ENCODE data around the gene PER1. TPM values are rescaled to one million over a fixed set of nuclear protein-coding genes. Genes with fewer than 3 reads are reported as not detected.

PER1 gene
- total and polyA plus RNA-seq, 2 experiments from 2014 or later: 5.1 to 5.9 TPM

DNA sequence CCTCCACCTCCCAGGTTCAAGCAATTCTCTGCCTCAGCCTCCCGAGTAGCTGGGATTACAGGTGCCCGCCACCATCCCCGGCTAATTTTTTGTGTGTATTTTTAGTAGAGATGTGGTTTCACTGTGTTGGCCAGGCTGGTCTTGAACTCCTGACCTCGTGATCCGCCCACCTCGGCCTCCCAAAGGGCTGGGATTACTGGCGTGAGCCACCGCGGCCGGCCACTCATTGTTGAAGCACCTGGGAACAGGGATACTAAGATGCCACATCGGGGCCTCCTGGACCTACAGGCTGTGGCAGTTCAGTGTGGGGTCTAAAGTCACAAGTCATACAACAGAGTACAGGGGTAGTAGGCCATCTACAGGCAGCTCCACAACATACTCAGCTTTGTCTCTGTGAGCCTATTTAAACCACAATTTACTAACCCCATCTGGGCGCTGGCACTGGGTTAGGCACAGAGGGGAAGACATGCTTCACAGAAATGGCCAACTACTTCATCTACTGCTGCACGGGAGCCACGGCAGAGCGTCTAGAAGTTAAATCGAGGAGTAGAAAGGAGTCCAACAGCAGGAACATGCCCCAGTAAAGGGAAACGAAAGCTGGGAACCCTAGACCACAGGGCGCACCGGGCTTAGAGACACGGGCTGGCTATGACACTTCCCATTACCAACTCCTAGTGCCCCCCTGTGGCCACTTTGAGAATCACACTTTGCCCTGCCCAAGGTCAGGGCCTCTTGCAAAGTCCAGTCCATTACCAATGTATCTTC lies 6.2 kb upstream of the PER1 start:
- Histone ChIP-seq H3K4me1 (ENCODE audit: insufficient read depth) (peaks cover 38% of the 10 kb centered on the region), H3K9ac (peak overlapping the region; percentile 64), H2AFZ (no peak overlapping the region), H3K36me3 (ENCODE audit: low read depth) (no peaks in the 10 kb centered on the region), H3K27ac (peak overlapping the region; percentile 99), H3K4me3 (no peak overlapping the region), H3K27me3 (replicated peaks; ENCODE audit: insufficient read depth) (no peaks in the 10 kb centered on the region), H3K79me2 (ENCODE audit: insufficient read depth) (peaks cover 36% of the 10 kb centered on the region), H3K9me2 (ENCODE audit: insufficient read depth) (no peaks in the 10 kb centered on the region), H3K4me2 (ENCODE audit: unreplicated experiment) (no peak overlapping the region), H4K20me1 (ENCODE audit: insufficient read depth) (no peaks in the 10 kb centered on the region), H3F3A (ENCODE audit: insufficient read depth) (peaks cover 24% of the 10 kb centered on the region), H3K9me3 (ENCODE audit: low read depth) (no peaks in the 10 kb centered on the region)
- in situ Hi-C loops (cut with MboI): no loop called here
- DNase-seq: peak; percentile 92
- no peak for TF ChIP-seq EZH2 (IDR thresholded peaks at IDR 0.05; ENCODE audit: insufficient read depth, poor library complexity, severe bottlenecking)
- TF ChIP-seq EZH2phosphoT487 (IDR thresholded peaks at IDR 0.05; ENCODE audit: insufficient read depth, low read depth): no peak
- 48 to 53% methylated on average over 20 of the region's 20 CpGs for WGBS, 2 experiments (ENCODE audit: low coverage in 1 of 2, low lambda C conversion rate in 2 of 2, missing lambda C conversion rate in 2 of 2)

DNA sequence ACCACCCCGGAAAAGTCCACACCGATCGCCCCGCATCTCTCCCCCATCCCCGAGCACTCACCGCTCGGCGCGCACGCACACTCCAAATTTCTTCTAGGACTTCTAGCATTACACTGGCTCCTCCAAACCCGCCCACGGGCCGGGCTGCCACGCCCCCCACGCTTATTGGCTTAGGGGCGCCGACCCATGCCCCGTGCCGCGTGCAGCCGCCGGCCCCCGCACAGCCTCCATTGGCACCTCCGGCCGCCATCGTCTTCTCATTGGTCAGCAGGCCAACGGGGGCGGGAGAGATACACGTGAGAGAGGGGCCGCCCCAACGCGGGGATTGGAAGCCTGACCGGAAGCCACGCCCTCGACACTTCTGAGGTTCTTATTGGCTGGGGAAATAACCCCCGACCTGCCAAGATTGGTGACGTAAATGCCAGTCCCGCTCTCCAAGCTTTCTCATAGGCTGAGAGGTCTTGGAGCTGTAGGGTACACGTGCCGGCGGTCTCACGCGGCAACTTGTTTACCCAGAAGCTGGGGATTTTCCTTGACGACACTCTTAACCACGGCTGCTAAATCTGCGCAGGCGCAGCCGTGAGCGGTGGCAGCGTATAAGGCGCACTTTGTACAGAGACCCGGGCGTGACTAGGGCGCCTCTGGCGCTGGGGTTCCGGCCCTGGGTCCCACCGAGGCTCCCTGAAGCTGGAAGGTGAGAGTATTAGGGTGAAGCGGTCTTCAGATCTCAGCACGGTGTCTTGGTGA lies 4.2 kb upstream of the PER1 start:
- Histone ChIP-seq H3K9me2 (ENCODE audit: insufficient read depth) (no peaks in the 10 kb centered on the region), H3K27ac (peak overlapping the region; percentile 100), H3F3A (ENCODE audit: insufficient read depth) (peaks cover 30% of the 10 kb centered on the region), H3K4me2 (ENCODE audit: unreplicated experiment) (peak overlapping the region; percentile 84), H3K4me1 (ENCODE audit: insufficient read depth) (peaks cover 40% of the 10 kb centered on the region), H3K79me2 (ENCODE audit: insufficient read depth) (peaks cover 24% of the 10 kb centered on the region), H3K27me3 (replicated peaks; ENCODE audit: insufficient read depth) (no peaks in the 10 kb centered on the region), H3K9ac (peak overlapping the region; percentile 99), H3K9me3 (ENCODE audit: low read depth) (no peaks in the 10 kb centered on the region), H3K36me3 (ENCODE audit: low read depth) (no peaks in the 10 kb centered on the region), H2AFZ (no peak overlapping the region), H3K4me3 (peak overlapping the region; percentile 79), H4K20me1 (ENCODE audit: insufficient read depth) (no peaks in the 10 kb centered on the region)
- no peak for TF ChIP-seq EZH2phosphoT487 (IDR thresholded peaks at IDR 0.05; ENCODE audit: insufficient read depth, low read depth)
- TF ChIP-seq EZH2 (IDR thresholded peaks at IDR 0.05; ENCODE audit: insufficient read depth, poor library complexity, severe bottlenecking): no peak
- DNase-seq: peak; percentile 100
- WGBS, 2 experiments (ENCODE audit: low coverage in 1 of 2, low lambda C conversion rate in 2 of 2, missing lambda C conversion rate in 2 of 2): 0% methylated on average over 55 to 59 of the region's 59 CpGs
- in situ Hi-C loops (cut with MboI): no loop called here

DNA sequence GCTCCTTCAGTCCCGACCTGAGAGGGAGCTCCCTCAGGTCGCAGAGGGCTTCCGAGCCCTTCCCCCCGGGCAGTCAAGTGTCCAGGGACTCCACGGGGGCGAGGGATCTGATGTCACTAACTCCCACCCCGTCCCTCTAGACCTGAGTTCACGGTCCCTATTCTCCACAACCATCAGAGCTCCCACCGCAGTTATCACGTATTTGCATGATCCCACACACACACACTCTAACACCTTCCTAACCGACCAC lies 3.7 kb upstream of the PER1 start:
- WGBS, 2 experiments (ENCODE audit: low coverage in 1 of 2, low lambda C conversion rate in 2 of 2, missing lambda C conversion rate in 2 of 2): 0 to 1% methylated on average over 10 to 11 of the region's 11 CpGs
- TF ChIP-seq EZH2 (IDR thresholded peaks at IDR 0.05; ENCODE audit: insufficient read depth, poor library complexity, severe bottlenecking) (no peak), EZH2phosphoT487 (IDR thresholded peaks at IDR 0.05; ENCODE audit: insufficient read depth, low read depth) (no peak)
- Histone ChIP-seq H3K4me3 (peak overlapping the region; percentile 79), H3K9me2 (ENCODE audit: insufficient read depth) (no peaks in the 10 kb centered on the region), H3F3A (ENCODE audit: insufficient read depth) (peaks cover 27% of the 10 kb centered on the region), H2AFZ (no peak overlapping the region), H3K27me3 (replicated peaks; ENCODE audit: insufficient read depth) (no peaks in the 10 kb centered on the region), H3K4me1 (ENCODE audit: insufficient read depth) (peaks cover 37% of the 10 kb centered on the region), H3K4me2 (ENCODE audit: unreplicated experiment) (peak overlapping the region; percentile 84), H4K20me1 (ENCODE audit: insufficient read depth) (no peaks in the 10 kb centered on the region), H3K27ac (peak overlapping the region; percentile 100), H3K9ac (peak overlapping the region; percentile 99), H3K36me3 (ENCODE audit: low read depth) (no peaks in the 10 kb centered on the region), H3K9me3 (ENCODE audit: low read depth) (no peaks in the 10 kb centered on the region), H3K79me2 (ENCODE audit: insufficient read depth) (peaks cover 20% of the 10 kb centered on the region)
- no peak for DNase-seq
- in situ Hi-C loops (cut with MboI): no loop called here

DNA sequence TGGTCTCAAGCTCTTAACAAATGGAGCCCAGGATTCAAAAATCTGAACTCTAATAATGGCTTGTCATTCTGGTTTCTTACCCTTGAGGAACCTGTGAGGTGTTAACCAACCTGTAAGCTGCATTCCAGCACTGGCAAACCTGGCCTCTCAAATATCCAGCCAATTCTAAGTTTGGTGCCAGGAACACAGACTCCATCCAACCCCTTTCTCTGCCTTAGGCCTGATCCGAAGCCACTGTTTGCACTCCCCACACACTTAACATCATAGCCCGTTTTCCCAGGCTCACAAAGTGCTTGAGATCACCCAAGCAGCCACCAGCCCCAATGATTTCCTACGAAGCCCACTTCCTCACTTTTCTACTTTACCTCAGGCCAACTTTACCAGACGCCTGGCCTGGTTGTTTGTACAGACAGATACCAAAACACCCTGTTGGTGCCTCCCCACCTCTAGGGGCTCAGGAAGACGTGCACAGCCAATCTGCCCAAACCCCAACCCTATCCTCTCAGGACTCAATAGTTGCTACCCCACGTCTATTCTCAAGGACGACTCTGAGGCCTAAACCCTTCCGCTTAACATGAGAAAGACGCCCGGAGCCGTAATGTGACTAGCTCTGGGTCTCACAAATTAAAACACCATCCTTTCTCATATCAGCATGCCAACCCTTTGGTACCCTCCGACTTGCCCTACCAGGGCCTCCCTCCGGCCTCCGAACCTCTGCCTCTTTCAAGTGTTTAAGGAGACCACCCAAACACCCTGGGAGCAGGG lies 3.2 kb upstream of the PER1 start:
- no peak for DNase-seq
- in situ Hi-C loops (cut with MboI): no loop called here
- no peaks in the 10 kb centered on the region for H3K27me3 ChIP-seq (replicated peaks; ENCODE audit: insufficient read depth)
- H2AFZ ChIP-seq: no peak overlapping the region
- no peaks in the 10 kb centered on the region for H3K9me2 ChIP-seq (ENCODE audit: insufficient read depth)
- peak overlapping the region; percentile 100 for H3K27ac ChIP-seq
- no peak for TF ChIP-seq EZH2phosphoT487 (IDR thresholded peaks at IDR 0.05; ENCODE audit: insufficient read depth, low read depth)
- TF ChIP-seq EZH2 (IDR thresholded peaks at IDR 0.05; ENCODE audit: insufficient read depth, poor library complexity, severe bottlenecking): no peak
- H3K4me2 ChIP-seq (ENCODE audit: unreplicated experiment): peak overlapping the region; percentile 84
- WGBS, 2 experiments (ENCODE audit: low coverage in 1 of 2, low lambda C conversion rate in 2 of 2, missing lambda C conversion rate in 2 of 2): 10 to 11% methylated on average over 14 of the region's 14 CpGs
- H3K9ac ChIP-seq: peak overlapping the region; percentile 99
- peaks cover 30% of the 10 kb centered on the region for H3F3A ChIP-seq (ENCODE audit: insufficient read depth)
- H3K79me2 ChIP-seq (ENCODE audit: insufficient read depth): peaks cover 21% of the 10 kb centered on the region
- H4K20me1 ChIP-seq (ENCODE audit: insufficient read depth): no peaks in the 10 kb centered on the region
- no peaks in the 10 kb centered on the region for H3K9me3 ChIP-seq (ENCODE audit: low read depth)
- peaks cover 40% of the 10 kb centered on the region for H3K4me1 ChIP-seq (ENCODE audit: insufficient read depth)
- peak overlapping the region; percentile 79 for H3K4me3 ChIP-seq
- H3K36me3 ChIP-seq (ENCODE audit: low read depth): no peaks in the 10 kb centered on the region
